ENCODE results near the gene CSTF2T.

GRCh38 chr10:51698473-51699063 lies 827 bp downstream of the CSTF2T start:
- TF ChIP-seq CTCF (IDR thresholded peaks at IDR 0.05), result no peak
- no peak for TF ChIP-seq EZH2 (IDR thresholded peaks at IDR 0.05; ENCODE audit: borderline replicate concordance, insufficient read depth, low read depth, low read length, poor library complexity, severe bottlenecking)

Data from B cell (primary cell).